Stimulated activated CD4-positive, alpha-beta T cell treated with anti-CD3 and anti-CD28 coated beads, Interleukin-4, amount 100 ng/mL, for 48 hours (primary cell): ENCODE results near the gene CTSG.
"Not testable (repeated sequence)": the region's sequence is repeated elsewhere in the genome, so short reads cannot be mapped to it uniquely, and the experiment has no call there.

Experiments
- DNase-seq, 2 donors: peaks; one replicate each; pipeline ENCODE4 v3.0.0-alpha.2; 2020; ENCODE audit warnings: low read depth in 2 of 2

The CTSG gene

GRCh38 chr14:24542346-24542936 is 33.6 kb downstream of the CTSG start:
- DNase-seq: no peak

GRCh38 chr14:24535737-24536136 is 40.3 kb downstream of the CTSG start:
- DNase-seq: no peak

- DNase-seq: no peak
Measured at GRCh38 chr14:24534286-24534685, 41.8 kb downstream of the CTSG start.

- DNase-seq: not testable (repeated sequence)
Measured at GRCh38 chr14:24525877-24526620, 50.0 kb downstream of the CTSG start.
